ENCODE data around the gene ADISSP.

DNA sequence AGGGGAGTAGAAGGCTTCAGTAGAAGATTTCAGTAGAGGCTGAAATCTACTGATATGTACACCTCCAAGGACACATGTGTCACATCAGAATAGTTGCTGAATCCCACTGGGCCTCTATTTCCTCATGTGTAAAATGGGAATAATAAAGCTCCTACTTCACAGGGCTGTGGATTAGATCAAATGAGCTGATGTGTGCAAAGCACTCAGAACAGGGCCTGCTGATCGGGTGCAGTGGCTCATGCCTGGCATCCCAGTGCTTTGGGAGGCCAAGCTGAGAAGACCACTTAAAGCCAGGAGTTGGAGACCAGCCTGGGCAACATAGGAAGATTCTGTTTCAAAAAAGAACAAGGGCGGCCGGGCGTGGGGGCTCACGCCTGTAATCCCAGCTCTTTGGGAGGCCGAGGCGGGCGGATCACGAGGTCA is 44.7 kb upstream of the ADISSP start:
- TF ChIP-seq POLR2A (IDR thresholded peaks at IDR 0.05; ENCODE audit: low read depth, low read length) (no peak), POLR2AphosphoS5 (IDR thresholded peaks at IDR 0.05; ENCODE audit: low read depth, low read length) (no peak), POU2F2 (IDR thresholded peaks at IDR 0.05; ENCODE audit: low read depth, low read length) (no peak), TAF1 (IDR thresholded peaks at IDR 0.05; ENCODE audit: low read depth, low read length) (no peak)
